ENCODE data around the gene ZMIZ1. TPM values are rescaled to one million over a fixed set of nuclear protein-coding genes. Genes with fewer than 3 reads are reported as not detected.

ZMIZ1 gene
- polyA plus RNA-seq, 1 experiment = 13.0 TPM

DNA sequence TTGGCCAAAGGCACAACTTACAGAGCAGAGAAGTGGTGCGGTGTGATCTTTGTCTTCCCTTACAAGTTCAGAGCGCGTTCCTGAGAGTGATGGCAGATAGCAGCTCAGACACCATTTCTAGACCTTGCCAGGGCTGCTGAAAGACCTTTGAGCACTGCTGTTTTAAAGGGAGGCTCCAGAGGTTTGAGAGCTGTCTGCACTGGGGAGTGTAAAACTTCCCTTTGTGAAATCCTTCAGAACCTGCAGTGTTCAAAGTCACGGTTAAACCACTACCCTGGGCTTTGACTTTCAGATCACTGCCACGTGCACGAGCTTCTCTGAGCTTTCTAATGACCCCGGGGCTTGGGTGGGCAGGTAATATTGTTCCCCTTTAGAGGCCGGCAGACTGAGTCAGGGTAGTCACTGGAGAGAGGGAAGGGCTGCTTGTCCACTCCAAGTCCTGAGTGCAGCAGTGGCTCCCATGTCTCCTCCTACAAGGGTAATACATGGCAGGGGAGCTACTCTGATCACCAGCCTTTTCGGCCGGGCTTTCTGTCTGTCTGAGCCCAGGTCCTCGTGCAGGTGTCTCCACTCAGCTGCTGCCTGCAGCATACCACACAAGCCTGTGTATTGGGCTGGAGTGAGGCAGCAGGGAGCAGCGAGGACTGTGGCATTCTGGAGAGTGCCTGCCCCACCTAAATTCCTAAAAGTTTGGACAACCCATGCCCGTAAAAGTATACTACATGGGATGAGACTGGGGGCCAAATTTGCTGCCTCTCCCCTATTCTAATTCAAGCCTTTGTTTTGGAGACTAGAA, 63.3 kb downstream of the ZMIZ1 start:
- peaks cover 17% of the 10 kb centered on the region for H3K36me3 ChIP-seq (ENCODE audit: control insufficient read depth, insufficient read depth, low read length)
- ChIA-PET POLR2A (interaction anchor here (0.5 kb wide), 1 partner anchor 25 kb away, joined by 3 read pairs; no protein-coding TSS in a partner anchor), CTCF (interaction anchor here (1.0 to 3.8 kb wide), 2 partner anchors 64 to 70 kb away, joined by 3 to 16 read pairs; no protein-coding TSS in a partner anchor)
- DNase-seq (ENCODE audit: low read depth) = no peak
- H3K4me3 ChIP-seq (ENCODE audit: low read depth, low read length) = no peak overlapping the region
- H3K27me3 ChIP-seq (ENCODE audit: control insufficient read depth, insufficient read depth, low read length) = no peaks in the 10 kb centered on the region
- TF ChIP-seq, protein P1, sequence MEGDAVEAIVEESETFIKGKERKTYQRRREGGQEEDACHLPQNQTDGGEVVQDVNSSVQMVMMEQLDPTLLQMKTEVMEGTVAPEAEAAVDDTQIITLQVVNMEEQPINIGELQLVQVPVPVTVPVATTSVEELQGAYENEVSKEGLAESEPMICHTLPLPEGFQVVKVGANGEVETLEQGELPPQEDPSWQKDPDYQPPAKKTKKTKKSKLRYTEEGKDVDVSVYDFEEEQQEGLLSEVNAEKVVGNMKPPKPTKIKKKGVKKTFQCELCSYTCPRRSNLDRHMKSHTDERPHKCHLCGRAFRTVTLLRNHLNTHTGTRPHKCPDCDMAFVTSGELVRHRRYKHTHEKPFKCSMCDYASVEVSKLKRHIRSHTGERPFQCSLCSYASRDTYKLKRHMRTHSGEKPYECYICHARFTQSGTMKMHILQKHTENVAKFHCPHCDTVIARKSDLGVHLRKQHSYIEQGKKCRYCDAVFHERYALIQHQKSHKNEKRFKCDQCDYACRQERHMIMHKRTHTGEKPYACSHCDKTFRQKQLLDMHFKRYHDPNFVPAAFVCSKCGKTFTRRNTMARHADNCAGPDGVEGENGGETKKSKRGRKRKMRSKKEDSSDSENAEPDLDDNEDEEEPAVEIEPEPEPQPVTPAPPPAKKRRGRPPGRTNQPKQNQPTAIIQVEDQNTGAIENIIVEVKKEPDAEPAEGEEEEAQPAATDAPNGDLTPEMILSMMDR (IDR thresholded peaks at IDR 0.05; ENCODE audit: insufficient read depth, low read depth, low read length) = no peak

DNA sequence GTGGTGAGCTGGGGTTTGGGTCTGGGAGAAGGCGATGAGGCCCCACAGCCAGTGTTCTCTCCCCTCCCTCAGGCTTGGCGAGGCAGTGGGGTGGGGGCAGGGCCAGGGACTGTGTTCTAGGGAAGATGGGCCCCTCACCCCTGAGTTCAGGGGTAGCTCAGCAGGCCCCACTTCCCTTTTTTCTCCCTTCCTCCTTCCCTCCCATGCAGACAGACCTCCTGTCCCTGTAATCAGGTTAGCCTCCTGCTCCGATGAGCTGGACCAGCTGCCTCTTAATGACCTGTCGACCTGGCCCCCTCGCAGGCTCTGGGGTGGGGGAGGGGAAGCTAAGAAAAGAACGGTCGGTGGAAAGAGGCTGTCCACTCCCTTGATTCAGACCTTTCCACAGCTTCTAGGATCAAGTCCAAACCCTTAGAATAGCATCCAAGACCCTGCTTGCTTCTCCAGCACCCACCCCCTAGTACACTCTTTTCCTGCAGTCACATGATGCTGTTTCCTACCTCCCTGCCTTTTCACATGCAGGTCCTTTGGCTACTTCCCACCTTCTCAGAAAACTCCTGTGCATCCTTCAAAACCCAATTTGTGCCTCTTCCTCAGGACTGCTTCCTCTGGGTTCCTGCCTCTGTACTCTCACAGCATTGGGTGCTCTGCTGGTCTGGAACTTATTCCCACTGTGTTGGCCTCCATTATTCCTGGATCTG, 64.1 kb downstream of the ZMIZ1 start:
- POLR2A ChIA-PET = no interaction called here
- no peak for DNase-seq (ENCODE audit: low read depth)
- TF ChIP-seq, protein P1 (IDR thresholded peaks at IDR 0.05; ENCODE audit: insufficient read depth, low read depth, low read length) = no peak
- CTCF ChIA-PET = interaction anchor here (1.0 to 3.8 kb wide), 5 partner anchors 9 to 69 kb away, joined by 3 to 16 read pairs (median 3); no protein-coding TSS in a partner anchor
- no peak overlapping the region for H3K4me3 ChIP-seq (ENCODE audit: low read depth, low read length)
- no peaks in the 10 kb centered on the region for H3K27me3 ChIP-seq (ENCODE audit: control insufficient read depth, insufficient read depth, low read length)
- H3K36me3 ChIP-seq (ENCODE audit: control insufficient read depth, insufficient read depth, low read length) = peaks cover 17% of the 10 kb centered on the region

DNA sequence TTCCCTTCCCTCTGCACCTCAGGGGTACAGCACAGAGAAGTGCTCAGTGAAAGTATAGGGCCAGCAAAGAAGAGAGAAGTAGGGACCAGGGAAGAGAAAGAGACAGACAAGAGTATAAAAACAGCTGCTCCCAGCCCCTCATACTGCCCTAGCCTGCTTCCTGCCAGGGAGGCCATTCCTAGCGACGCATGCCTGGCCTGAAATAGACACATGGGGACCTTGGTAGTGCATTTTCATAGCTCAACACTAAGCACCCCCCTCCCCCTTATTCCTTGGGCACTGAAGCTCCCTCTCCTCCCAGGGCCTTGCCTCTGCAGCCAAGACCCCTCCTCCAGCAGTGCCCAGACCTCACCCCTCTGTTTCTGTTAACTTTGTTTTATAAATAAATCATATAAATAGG, 64.7 kb downstream of the ZMIZ1 start:
- Histone ChIP-seq H3K36me3 (ENCODE audit: control insufficient read depth, insufficient read depth, low read length) (peaks cover 17% of the 10 kb centered on the region), H3K4me3 (ENCODE audit: low read depth, low read length) (no peak overlapping the region), H3K27me3 (ENCODE audit: control insufficient read depth, insufficient read depth, low read length) (no peaks in the 10 kb centered on the region)
- CTCF ChIA-PET = interaction anchor here (0.6 to 1.6 kb wide), 4 partner anchors 9 to 64 kb away, joined by 3 to 5 read pairs (median 3); no protein-coding TSS in a partner anchor
- DNase-seq (ENCODE audit: low read depth) = no peak
- TF ChIP-seq, protein P1 (IDR thresholded peaks at IDR 0.05; ENCODE audit: insufficient read depth, low read depth, low read length) = no peak
- POLR2A ChIA-PET = no interaction called here

DNA sequence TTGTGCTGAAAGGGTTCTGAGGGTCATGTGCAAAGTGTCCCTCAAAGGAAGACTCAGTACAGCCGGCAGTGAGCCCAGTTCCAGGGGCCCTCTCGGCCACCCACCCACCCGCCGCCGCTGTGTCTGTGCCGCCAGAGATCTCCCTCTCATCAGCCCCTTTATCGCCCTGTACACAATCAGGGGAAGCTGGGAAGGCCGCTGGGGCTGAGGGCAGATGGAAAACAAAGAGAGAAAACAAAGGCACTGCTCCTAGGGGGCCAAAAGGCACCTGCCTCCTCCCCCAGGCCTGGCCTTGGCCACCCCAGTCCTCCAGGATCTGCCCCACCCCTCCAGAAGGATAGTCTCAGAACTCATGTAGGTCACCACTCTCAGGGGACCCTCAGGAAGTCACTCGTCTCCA, 67.0 kb downstream of the ZMIZ1 start:
- ChIA-PET POLR2A (no interaction called here), CTCF (no interaction called here)
- no peak overlapping the region for H3K4me3 ChIP-seq (ENCODE audit: low read depth, low read length)
- H3K27me3 ChIP-seq (ENCODE audit: control insufficient read depth, insufficient read depth, low read length) = no peaks in the 10 kb centered on the region
- TF ChIP-seq, protein P1 (IDR thresholded peaks at IDR 0.05; ENCODE audit: insufficient read depth, low read depth, low read length) = no peak
- peaks cover 27% of the 10 kb centered on the region for H3K36me3 ChIP-seq (ENCODE audit: control insufficient read depth, insufficient read depth, low read length)
- DNase-seq (ENCODE audit: low read depth) = no peak
